Smooth muscle cell (in vitro differentiated cells): ENCODE data around the gene LARP4. TPM values are rescaled to one million over a fixed set of nuclear protein-coding genes. Genes with fewer than 3 reads are reported as not detected.

Source experiments
- DNase-seq: peaks from one replicate; lab custom pipeline; 2025; ENCODE audit not compliant: unreplicated experiment; lab: John Stamatoyannopoulos, UW
- H2AFZ ChIP-seq: fragments of 200-600 bp; sonication (generic); 2 replicates; pipeline ENCODE4 v1.6.0; 2016; ENCODE audit warnings: antibody characterized with exemption, low read depth, mild to moderate bottlenecking
- H3F3A ChIP-seq: fragments of 200-600 bp; sonication (generic); 2 replicates; pipeline ENCODE4 v1.6.0; 2017; ENCODE audit warnings: antibody characterized with exemption, low read depth
- H3K27ac ChIP-seq: fragments of 200-600 bp; sonication (generic); 2 replicates; pipeline ENCODE4 v1.5.1; 2016; ENCODE audit warnings: low read depth, mild to moderate bottlenecking
- H3K27me3 ChIP-seq: fragments of 200-600 bp; sonication (generic); 2 replicates; pipeline ENCODE4 v1.6.1; 2016; ENCODE audit warnings: low read depth, mild to moderate bottlenecking
- H3K36me3 ChIP-seq: fragments of 200-600 bp; sonication (generic); 2 replicates; pipeline ENCODE4 v1.5.1; 2016; ENCODE audit warnings: low read depth
- H3K4me1 ChIP-seq: fragments of 200-600 bp; sonication (generic); 2 replicates; pipeline ENCODE4 v1.5.1; 2016; ENCODE audit warnings: low read depth
- H3K4me2 ChIP-seq: fragments of 200-600 bp; sonication (generic); 2 replicates; pipeline ENCODE4 v1.6.0; 2016; ENCODE audit warnings: mild to moderate bottlenecking
- H3K4me3 ChIP-seq: fragments of 200-600 bp; sonication (generic); 2 replicates; pipeline ENCODE4 v1.5.1; 2016; ENCODE audit warnings: mild to moderate bottlenecking
- H3K79me2 ChIP-seq: fragments of 200-600 bp; sonication (generic); 2 replicates; pipeline ENCODE4 v1.6.0; 2016; ENCODE audit warnings: low read depth, mild to moderate bottlenecking
- H3K9ac ChIP-seq: fragments of 200-600 bp; sonication (generic); 2 replicates; pipeline ENCODE4 v1.6.0; 2016; ENCODE audit warnings: low read depth
- H3K9me3 ChIP-seq: fragments of 200-600 bp; sonication (generic); replicated peaks from 2 replicates; pipeline ENCODE4 v1.5.1; 2016; ENCODE audit warnings: low read depth
- H4K20me1 ChIP-seq: fragments of 200-600 bp; sonication (generic); 2 replicates; pipeline ENCODE4 v1.6.0; 2016; ENCODE audit warnings: low read depth
- WGBS: methylation state at CpG from one replicate; pipeline ENCODE4 v1.1.7; 2016; ENCODE audit warnings: low lambda C conversion rate; 5-methylcytosine and 5-hydroxymethylcytosine counted together
- polyA plus RNA-seq: library from polyadenylated mRNA; unstranded; fragments of >200 nt; fragmentation: Nextera tagmentation; extraction: Ambion mirVana; gene quantifications from 2 replicates; pipeline ENCODE4 v1.2.1, GENCODE V29; 2016
- total RNA-seq: library from RNA; depleted of rRNA; stranded (reverse); fragments of >200 nt; gene quantifications from 2 replicates; pipeline ENCODE4 v1.2.3, GENCODE V29; 2014
- TF ChIP-seq, protein P1 (sequence below): fragments of 200-600 bp; sonication (generic); IDR thresholded peaks from 2 replicates; pipeline ENCODE4 v1.5.1; 2017; ENCODE audit warnings: borderline replicate concordance, mild to moderate bottlenecking, antibody characterized with exemption; ENCODE audit not compliant: insufficient read depth, poor library complexity, severe bottlenecking

Gene LARP4
- total and polyA plus RNA-seq, 2 experiments from 2014 or later = 11.7 to 37.9 TPM

DNA sequence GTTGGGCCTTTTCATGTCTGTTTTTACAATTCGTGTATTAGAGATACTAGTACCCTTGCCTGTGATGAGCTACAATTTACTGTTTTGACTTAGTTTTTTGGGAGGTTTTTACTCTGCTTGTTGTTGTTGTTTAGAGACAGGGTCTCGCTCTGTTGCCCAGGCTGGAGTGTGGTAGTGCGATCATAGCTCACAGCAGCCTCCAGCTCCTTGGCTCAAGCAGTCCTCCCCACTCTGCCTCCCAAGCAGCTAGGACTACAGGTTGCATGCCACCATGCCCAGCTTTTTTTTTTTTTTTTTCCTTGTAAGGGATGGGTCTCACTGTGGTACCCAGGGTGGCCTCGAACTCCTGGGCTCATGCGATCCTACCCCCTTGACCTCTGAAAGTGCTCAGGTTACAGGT, 52.1 kb downstream of the LARP4 start:
- H3K27me3 ChIP-seq = no peaks in the 10 kb centered on the region
- no peaks in the 10 kb centered on the region for H3K36me3 ChIP-seq
- peaks cover 3% of the 10 kb centered on the region for H4K20me1 ChIP-seq
- H3K4me3 ChIP-seq = no peak overlapping the region
- no peak overlapping the region for H3K27ac ChIP-seq
- H2AFZ ChIP-seq = no peak overlapping the region
- H3K4me1 ChIP-seq = no peaks in the 10 kb centered on the region
- TF ChIP-seq, protein P1, sequence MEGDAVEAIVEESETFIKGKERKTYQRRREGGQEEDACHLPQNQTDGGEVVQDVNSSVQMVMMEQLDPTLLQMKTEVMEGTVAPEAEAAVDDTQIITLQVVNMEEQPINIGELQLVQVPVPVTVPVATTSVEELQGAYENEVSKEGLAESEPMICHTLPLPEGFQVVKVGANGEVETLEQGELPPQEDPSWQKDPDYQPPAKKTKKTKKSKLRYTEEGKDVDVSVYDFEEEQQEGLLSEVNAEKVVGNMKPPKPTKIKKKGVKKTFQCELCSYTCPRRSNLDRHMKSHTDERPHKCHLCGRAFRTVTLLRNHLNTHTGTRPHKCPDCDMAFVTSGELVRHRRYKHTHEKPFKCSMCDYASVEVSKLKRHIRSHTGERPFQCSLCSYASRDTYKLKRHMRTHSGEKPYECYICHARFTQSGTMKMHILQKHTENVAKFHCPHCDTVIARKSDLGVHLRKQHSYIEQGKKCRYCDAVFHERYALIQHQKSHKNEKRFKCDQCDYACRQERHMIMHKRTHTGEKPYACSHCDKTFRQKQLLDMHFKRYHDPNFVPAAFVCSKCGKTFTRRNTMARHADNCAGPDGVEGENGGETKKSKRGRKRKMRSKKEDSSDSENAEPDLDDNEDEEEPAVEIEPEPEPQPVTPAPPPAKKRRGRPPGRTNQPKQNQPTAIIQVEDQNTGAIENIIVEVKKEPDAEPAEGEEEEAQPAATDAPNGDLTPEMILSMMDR = no peak
- no peak for DNase-seq
- H3K4me2 ChIP-seq = no peak overlapping the region
- no peak overlapping the region for H3K9ac ChIP-seq
- H3K9me3 ChIP-seq = no peaks in the 10 kb centered on the region
- no peaks in the 10 kb centered on the region for H3K79me2 ChIP-seq
- no peaks in the 10 kb centered on the region for H3F3A ChIP-seq
- WGBS = 98% methylated on average over 5 of the region's 5 CpGs

DNA sequence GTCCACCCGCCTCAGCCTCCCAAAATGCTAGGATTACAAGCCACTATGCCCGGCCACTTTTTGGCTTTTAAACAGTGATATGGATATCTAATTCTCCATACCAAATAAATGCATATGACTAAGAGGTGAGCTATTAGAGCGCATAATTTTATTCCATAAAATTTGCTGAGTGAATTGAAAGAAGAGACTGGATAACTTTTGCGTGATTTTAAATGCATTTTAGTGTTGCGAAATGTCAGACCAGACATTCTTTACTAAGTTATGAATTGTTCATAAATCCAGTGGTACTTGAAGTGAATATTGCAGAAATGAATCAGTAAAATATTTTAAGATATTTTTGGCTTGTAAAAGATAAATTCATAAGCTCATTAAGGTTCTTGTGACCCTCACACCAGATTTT, 53.2 kb downstream of the LARP4 start:
- 98% methylated on average over 5 of the region's 5 CpGs for WGBS
- TF ChIP-seq, protein P1 = no peak
- no peak for DNase-seq
- H3K9ac ChIP-seq = no peak overlapping the region
- no peak overlapping the region for H2AFZ ChIP-seq
- no peak overlapping the region for H3K4me2 ChIP-seq
- no peaks in the 10 kb centered on the region for H3K79me2 ChIP-seq
- H3K27me3 ChIP-seq = no peaks in the 10 kb centered on the region
- H3K9me3 ChIP-seq = no peaks in the 10 kb centered on the region
- peaks cover 3% of the 10 kb centered on the region for H4K20me1 ChIP-seq
- H3K4me3 ChIP-seq = no peak overlapping the region
- no peak overlapping the region for H3K27ac ChIP-seq
- no peaks in the 10 kb centered on the region for H3K36me3 ChIP-seq
- no peaks in the 10 kb centered on the region for H3F3A ChIP-seq
- H3K4me1 ChIP-seq = no peaks in the 10 kb centered on the region

DNA sequence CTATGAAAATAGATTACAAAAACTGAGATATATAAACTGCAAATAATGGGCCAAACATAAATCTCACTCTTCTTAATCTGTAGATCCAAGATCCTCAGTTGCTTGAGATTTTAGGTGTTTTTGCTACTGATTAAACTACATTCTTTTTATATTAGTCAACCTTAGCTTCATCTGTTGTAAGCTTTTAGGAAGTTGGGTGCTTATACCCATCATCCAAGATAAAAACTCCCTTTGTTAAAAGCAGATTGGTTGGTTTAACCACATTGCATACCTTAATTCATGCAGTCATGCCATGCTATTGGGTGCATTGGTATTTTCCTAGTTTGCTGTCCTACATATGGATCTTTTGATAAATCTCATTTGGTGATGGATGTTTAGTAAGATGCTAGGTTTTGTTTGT, 57.9 kb downstream of the LARP4 start:
- H2AFZ ChIP-seq = no peak overlapping the region
- no peak overlapping the region for H3K4me2 ChIP-seq
- TF ChIP-seq, protein P1 = no peak
- no peaks in the 10 kb centered on the region for H3K79me2 ChIP-seq
- no peaks in the 10 kb centered on the region for H3F3A ChIP-seq
- no peak overlapping the region for H3K4me3 ChIP-seq
- no peak overlapping the region for H3K9ac ChIP-seq
- no peak for DNase-seq
- no peaks in the 10 kb centered on the region for H3K27me3 ChIP-seq
- H4K20me1 ChIP-seq = no peaks in the 10 kb centered on the region
- no peak overlapping the region for H3K27ac ChIP-seq
- no peaks in the 10 kb centered on the region for H3K9me3 ChIP-seq
- H3K4me1 ChIP-seq = no peaks in the 10 kb centered on the region
- no peaks in the 10 kb centered on the region for H3K36me3 ChIP-seq

DNA sequence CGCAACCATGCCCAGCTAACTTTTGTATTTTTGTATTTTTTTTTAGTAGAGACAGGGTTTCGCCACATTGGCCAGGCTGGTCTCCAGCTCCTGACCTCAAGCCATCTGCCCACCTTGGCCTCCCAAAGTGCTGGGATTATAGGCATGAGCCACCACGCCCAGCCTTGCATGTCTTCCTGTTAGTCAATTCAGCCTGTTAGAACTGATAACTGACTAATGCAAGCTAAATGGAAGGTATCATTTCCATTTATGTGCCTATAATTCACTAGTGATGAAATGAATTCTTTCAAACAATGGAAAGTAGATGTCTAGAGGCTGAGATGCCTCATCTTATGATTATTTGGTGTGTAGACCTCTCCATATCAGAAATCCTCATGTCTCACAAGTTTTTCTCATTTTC, 66.8 kb downstream of the LARP4 start:
- no peak for DNase-seq
- Histone ChIP-seq H3F3A (no peaks in the 10 kb centered on the region), H3K9me3 (no peaks in the 10 kb centered on the region), H3K27me3 (no peaks in the 10 kb centered on the region), H3K9ac (no peak overlapping the region), H2AFZ (no peak overlapping the region), H3K79me2 (no peaks in the 10 kb centered on the region), H3K27ac (no peak overlapping the region), H3K4me3 (no peak overlapping the region), H3K4me2 (no peak overlapping the region), H3K4me1 (no peaks in the 10 kb centered on the region), H4K20me1 (no peaks in the 10 kb centered on the region), H3K36me3 (peaks cover 7% of the 10 kb centered on the region)
- TF ChIP-seq, protein P1 = no peak
- 100% methylated on average over 3 of the region's 3 CpGs for WGBS
